COLO668 (cell line): Measurements from ENCODE around the gene ADORA3.

Experiments
- DNase-seq: peaks from one replicate; lab custom pipeline; 2025; ENCODE audit not compliant: unreplicated experiment; lab: John Stamatoyannopoulos, UW

Gene ADORA3

GRCh38 chr1:111509997-111510375 is 6.6 kb upstream of the ADORA3 start:
- DNase-seq, result no peak

- peak; percentile 59 for DNase-seq
Measured at GRCh38 chr1:111507411-111508201, 4.2 kb upstream of the ADORA3 start.

GRCh38 chr1:111506561-111506960 is 3.1 kb upstream of the ADORA3 start:
- DNase-seq, result no peak

- no peak for DNase-seq
Measured at GRCh38 chr1:111505641-111506119, 2.2 kb upstream of the ADORA3 start.

GRCh38 chr1:111504097-111504496 is 664 bp upstream of the ADORA3 start:
- DNase-seq, result no peak

GRCh38 chr1:111501645-111502044 is 1.8 kb downstream of the ADORA3 start:
- no peak for DNase-seq

- no peak for DNase-seq
Measured at GRCh38 chr1:111499026-111499785, 4.2 kb downstream of the ADORA3 start.

- DNase-seq, result no peak
Measured at GRCh38 chr1:111497592-111497991, 5.8 kb downstream of the ADORA3 start.

GRCh38 chr1:111496398-111496797 is 7.0 kb downstream of the ADORA3 start:
- no peak for DNase-seq

GRCh38 chr1:111491070-111491469 is 12.4 kb downstream of the ADORA3 start:
- no peak for DNase-seq

- DNase-seq, result no peak
Measured at GRCh38 chr1:111490220-111490619, 13.2 kb downstream of the ADORA3 start.

- no peak for DNase-seq
Measured at GRCh38 chr1:111489604-111490003, 13.8 kb downstream of the ADORA3 start.

- no peak for DNase-seq
Measured at GRCh38 chr1:111488669-111489068, 14.8 kb downstream of the ADORA3 start.

GRCh38 chr1:111487133-111487532 is 16.3 kb downstream of the ADORA3 start:
- DNase-seq, result no peak

GRCh38 chr1:111486431-111486830 is 17.0 kb downstream of the ADORA3 start:
- DNase-seq, result no peak

- no peak for DNase-seq
Measured at GRCh38 chr1:111484391-111485026, 18.9 kb downstream of the ADORA3 start.

- no peak for DNase-seq
Measured at GRCh38 chr1:111483876-111484275, 19.6 kb downstream of the ADORA3 start.

GRCh38 chr1:111483166-111483565 is 20.3 kb downstream of the ADORA3 start:
- DNase-seq, result no peak

- DNase-seq, result peak; percentile 47
Measured at GRCh38 chr1:111481387-111482221, 21.8 kb downstream of the ADORA3 start.

- no peak for DNase-seq
Measured at GRCh38 chr1:111480674-111481073, 22.8 kb downstream of the ADORA3 start.

GRCh38 chr1:111476761-111477309 is 26.6 kb downstream of the ADORA3 start:
- no peak for DNase-seq
